NCI-H1105 (cell line): Measurements from ENCODE around the gene ABCA8.

Source experiments
- DNase-seq: peaks from one replicate; lab custom pipeline; 2025; lab: John Stamatoyannopoulos, UW

Gene ABCA8

GRCh38 chr17:68867759-68868516, 87.3 kb downstream of the ABCA8 start:
- DNase-seq: no peak

GRCh38 chr17:68865584-68865983, 89.6 kb downstream of the ABCA8 start:
- no peak for DNase-seq

- DNase-seq: no peak
These were observed 92.0 kb downstream of the ABCA8 start for GRCh38 chr17:68863091-68863652.

GRCh38 chr17:68861602-68862001, 93.6 kb downstream of the ABCA8 start:
- peak; percentile 50 for DNase-seq

GRCh38 chr17:68860941-68861340, 94.3 kb downstream of the ABCA8 start:
- DNase-seq: no peak

- no peak for DNase-seq
These were observed 100.7 kb downstream of the ABCA8 start for GRCh38 chr17:68854452-68854851.

- no peak for DNase-seq
These were observed 101.8 kb downstream of the ABCA8 start for GRCh38 chr17:68853439-68853838.

- DNase-seq: no peak
These were observed 102.2 kb downstream of the ABCA8 start for GRCh38 chr17:68853036-68853435.

GRCh38 chr17:68851890-68852289, 103.3 kb downstream of the ABCA8 start:
- no peak for DNase-seq

- no peak for DNase-seq
These were observed 104.3 kb downstream of the ABCA8 start for GRCh38 chr17:68850749-68851510.

- DNase-seq: peak; percentile 82
These were observed 105.2 kb downstream of the ABCA8 start for GRCh38 chr17:68849673-68850610.

- DNase-seq: no peak
These were observed 107.5 kb downstream of the ABCA8 start for GRCh38 chr17:68847711-68848110.

GRCh38 chr17:68843522-68843921, 111.7 kb downstream of the ABCA8 start:
- DNase-seq: no peak

GRCh38 chr17:68840073-68840472, 115.1 kb downstream of the ABCA8 start:
- DNase-seq: no peak

- DNase-seq: no peak
These were observed 120.1 kb downstream of the ABCA8 start for GRCh38 chr17:68835071-68835470.

GRCh38 chr17:68834328-68834836, 120.8 kb downstream of the ABCA8 start:
- no peak for DNase-seq

- no peak for DNase-seq
These were observed 122.9 kb downstream of the ABCA8 start for GRCh38 chr17:68832109-68832802.

GRCh38 chr17:68831170-68831569, 124.0 kb downstream of the ABCA8 start:
- no peak for DNase-seq

GRCh38 chr17:68830313-68830712, 124.9 kb downstream of the ABCA8 start:
- DNase-seq: no peak

- DNase-seq: no peak
These were observed 126.0 kb downstream of the ABCA8 start for GRCh38 chr17:68829211-68829610.

- no peak for DNase-seq
These were observed 130.5 kb downstream of the ABCA8 start for GRCh38 chr17:68824707-68825106.
